ENCODE results near the gene SLC25A22.

- TF ChIP-seq CTCF (IDR thresholded peaks at IDR 0.05; ENCODE audit: low read length) (no peak), EZH2 (IDR thresholded peaks at IDR 0.05; ENCODE audit: borderline replicate concordance, low read length) (no peak)
Measured at GRCh38 chr11:748007-748359, 50.1 kb downstream of the SLC25A22 start.
